ENCODE measurements around the gene DCPS. TPM values are rescaled to one million over a fixed set of nuclear protein-coding genes. Genes with fewer than 3 reads are reported as not detected.
A peak's percentile ranks its signal among the peaks of the same experiment; 100 is the strongest.

The DCPS gene
- total RNA-seq, 3 donors from 2014 or later (not counting 1 experiment from before 2014, with no cell fraction given): 20.1 to 25.8 (median 23.1) TPM

DNA sequence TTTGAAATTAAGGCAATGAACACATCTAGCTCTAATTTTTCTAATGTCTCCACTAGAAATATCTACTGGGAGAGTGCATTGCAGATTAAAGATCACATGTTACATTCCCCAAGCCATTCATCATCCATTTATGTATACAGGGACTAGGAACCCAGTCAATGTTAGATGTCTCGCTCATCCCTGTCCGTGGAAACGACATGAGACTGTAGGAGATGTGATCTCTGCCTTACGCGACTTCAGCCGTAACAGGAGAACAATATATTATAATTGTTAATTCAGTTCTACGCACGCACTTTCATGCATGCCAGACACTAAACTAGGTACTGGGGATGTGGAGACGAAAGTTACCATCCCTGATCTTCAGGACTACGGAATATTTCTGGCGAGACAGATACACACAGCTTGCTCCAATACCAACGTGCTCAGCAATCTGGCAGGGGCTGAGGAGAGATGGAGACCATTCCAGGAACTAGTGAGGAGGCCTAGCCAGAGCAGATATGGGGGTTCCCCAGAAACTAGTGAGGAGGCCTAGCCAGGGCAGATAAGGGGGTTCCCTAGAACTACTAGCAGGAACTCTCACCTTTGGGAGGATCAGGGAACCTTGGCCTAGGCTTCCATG is 706 bp downstream of the DCPS start:
- TF ChIP-seq, protein P1, sequence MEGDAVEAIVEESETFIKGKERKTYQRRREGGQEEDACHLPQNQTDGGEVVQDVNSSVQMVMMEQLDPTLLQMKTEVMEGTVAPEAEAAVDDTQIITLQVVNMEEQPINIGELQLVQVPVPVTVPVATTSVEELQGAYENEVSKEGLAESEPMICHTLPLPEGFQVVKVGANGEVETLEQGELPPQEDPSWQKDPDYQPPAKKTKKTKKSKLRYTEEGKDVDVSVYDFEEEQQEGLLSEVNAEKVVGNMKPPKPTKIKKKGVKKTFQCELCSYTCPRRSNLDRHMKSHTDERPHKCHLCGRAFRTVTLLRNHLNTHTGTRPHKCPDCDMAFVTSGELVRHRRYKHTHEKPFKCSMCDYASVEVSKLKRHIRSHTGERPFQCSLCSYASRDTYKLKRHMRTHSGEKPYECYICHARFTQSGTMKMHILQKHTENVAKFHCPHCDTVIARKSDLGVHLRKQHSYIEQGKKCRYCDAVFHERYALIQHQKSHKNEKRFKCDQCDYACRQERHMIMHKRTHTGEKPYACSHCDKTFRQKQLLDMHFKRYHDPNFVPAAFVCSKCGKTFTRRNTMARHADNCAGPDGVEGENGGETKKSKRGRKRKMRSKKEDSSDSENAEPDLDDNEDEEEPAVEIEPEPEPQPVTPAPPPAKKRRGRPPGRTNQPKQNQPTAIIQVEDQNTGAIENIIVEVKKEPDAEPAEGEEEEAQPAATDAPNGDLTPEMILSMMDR (IDR thresholded peaks at IDR 0.05): no peak
- intact Hi-C loops (cut with micrococcal nuclease): loop anchor here (1.0 kb wide), 2 partner anchors 15 to 35 kb away; partner anchors contain the start of gene FOXRED1
- Histone ChIP-seq H3K27ac (ENCODE audit: low read length) (peak overlapping the region; percentile 81), H3K27me3 (ENCODE audit: control insufficient read depth, insufficient read depth, low read length) (no peaks in the 10 kb centered on the region), H3K9me3 (ENCODE audit: control insufficient read depth, insufficient read depth, low read length) (no peaks in the 10 kb centered on the region), H3K36me3 (ENCODE audit: control insufficient read depth, insufficient read depth, low read length) (peaks cover 6% of the 10 kb centered on the region), H3K4me3 (ENCODE audit: low read length) (peak overlapping the region; percentile 69), H3K4me1 (ENCODE audit: control insufficient read depth, insufficient read depth, low read length) (peaks cover 26% of the 10 kb centered on the region)
- ATAC-seq: no peak
- Mint-ChIP-seq H3K4me3 (peak overlapping the region; percentile 96), H3K4me1 (peaks cover 29 to 33% of the 10 kb centered on the region in 2 donors), H3K9me3 (no peaks in the 10 kb centered on the region), H3K27ac (peak overlapping the region; percentile 90 to 94), H3K36me3 (peaks cover under 1% of the 10 kb centered on the region), H3K27me3 (ENCODE audit: low read depth in 2 of 2) (no peaks in the 10 kb centered on the region)
- peak in 1 of 2 donors; percentile 57 for DNase-seq
- WGBS (ENCODE audit: insufficient coverage): 81% methylated on average over 12 of the region's 12 CpGs

DNA sequence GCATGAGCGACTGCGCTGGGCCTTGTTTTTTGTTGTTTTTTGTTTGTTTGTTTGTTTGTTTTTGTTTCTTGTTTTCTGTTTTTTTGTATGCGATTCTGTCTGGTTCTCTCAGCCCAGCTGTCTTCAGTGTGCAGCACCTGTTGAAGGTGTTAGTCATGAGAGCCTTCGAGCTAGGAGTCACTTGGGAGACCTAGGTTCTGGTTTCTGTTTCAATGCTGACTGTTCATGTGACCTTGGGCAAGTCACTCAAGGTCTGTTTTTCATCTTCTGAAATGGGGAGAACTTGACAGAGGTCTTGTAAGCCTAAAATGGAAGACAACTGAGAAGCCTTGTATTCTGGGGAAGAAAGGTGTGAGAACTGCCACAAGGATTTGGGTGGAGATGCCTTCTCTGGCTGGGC is 1.8 kb downstream of the DCPS start:
- H3K4me3 ChIP-seq (ENCODE audit: low read length): no peak overlapping the region
- 80% methylated on average over 4 of the region's 4 CpGs for WGBS (ENCODE audit: insufficient coverage)
- no peaks in the 10 kb centered on the region for H3K9me3 ChIP-seq (ENCODE audit: control insufficient read depth, insufficient read depth, low read length)
- peak in 1 of 2 donors; percentile 40 for DNase-seq
- no peak overlapping the region for H3K27ac ChIP-seq (ENCODE audit: low read length)
- Mint-ChIP-seq H3K4me3 (peak overlapping the region; percentile 69), H3K27me3 (ENCODE audit: low read depth in 2 of 2) (no peaks in the 10 kb centered on the region), H3K4me1 (peaks cover 37 to 43% of the 10 kb centered on the region in 2 donors), H3K27ac (peak overlapping the region; percentile 73 to 77), H3K9me3 (no peaks in the 10 kb centered on the region), H3K36me3 (peaks cover 6% of the 10 kb centered on the region)
- H3K4me1 ChIP-seq (ENCODE audit: control insufficient read depth, insufficient read depth, low read length): peaks cover 32% of the 10 kb centered on the region
- intact Hi-C loops (cut with micrococcal nuclease): no loop called here
- TF ChIP-seq, protein P1 (IDR thresholded peaks at IDR 0.05): no peak
- ATAC-seq: no peak
- peaks cover 13% of the 10 kb centered on the region for H3K36me3 ChIP-seq (ENCODE audit: control insufficient read depth, insufficient read depth, low read length)
- H3K27me3 ChIP-seq (ENCODE audit: control insufficient read depth, insufficient read depth, low read length): no peaks in the 10 kb centered on the region

GRCh38 chr11:126307706-126308105 is 3.8 kb downstream of the DCPS start:
- Histone ChIP-seq H3K36me3 (ENCODE audit: control insufficient read depth, insufficient read depth, low read length) (peaks cover 14% of the 10 kb centered on the region), H3K27ac (ENCODE audit: low read length) (no peak overlapping the region), H3K9me3 (ENCODE audit: control insufficient read depth, insufficient read depth, low read length) (no peaks in the 10 kb centered on the region), H3K4me3 (ENCODE audit: low read length) (no peak overlapping the region), H3K27me3 (ENCODE audit: control insufficient read depth, insufficient read depth, low read length) (no peaks in the 10 kb centered on the region), H3K4me1 (ENCODE audit: control insufficient read depth, insufficient read depth, low read length) (peaks cover 52% of the 10 kb centered on the region)
- peak overlapping the region; percentile 45 for H3K4me3 Mint-ChIP-seq
- DNase-seq: peak in 1 of 2 donors; percentile 36
- H3K27me3 Mint-ChIP-seq (ENCODE audit: low read depth in 2 of 2): no peaks in the 10 kb centered on the region
- ATAC-seq: no peak
- 46% methylated on average over 4 of the region's 5 CpGs for WGBS (ENCODE audit: insufficient coverage)
- H3K27ac Mint-ChIP-seq: peak overlapping the region in 1 of 2 donors; percentile 35
- no peaks in the 10 kb centered on the region for H3K9me3 Mint-ChIP-seq
- TF ChIP-seq, protein P1 (IDR thresholded peaks at IDR 0.05): peak; percentile 34
- H3K36me3 Mint-ChIP-seq: peaks cover 6% of the 10 kb centered on the region
- intact Hi-C loops (cut with micrococcal nuclease): no loop called here
- peaks cover 54 to 59% of the 10 kb centered on the region in 2 donors for H3K4me1 Mint-ChIP-seq
